Kasumi-1 (cell line): Measurements from ENCODE around the gene VAT1.
"Not testable (repeated sequence)": the region's sequence is repeated elsewhere in the genome, so short reads cannot be mapped to it uniquely, and the experiment has no call there.

Experiments
- DNase-seq, 2 experiments: peaks; one replicate each; lab custom pipeline; 2025; lab: John Stamatoyannopoulos, UW

The VAT1 gene

GRCh38 chr17:42973323-42973722 is 48.9 kb downstream of the VAT1 start:
- not testable (repeated sequence) for DNase-seq

GRCh38 chr17:42971589-42971988 is 50.6 kb downstream of the VAT1 start:
- no peak for DNase-seq

- peak in 1 of 2 experiments; percentile 13 for DNase-seq
Observed at GRCh38 chr17:42969001-42969581, 53.1 kb downstream of the VAT1 start.

GRCh38 chr17:42967925-42968324 is 54.3 kb downstream of the VAT1 start:
- DNase-seq = no peak
